HEK293 (cell line): ENCODE data around the gene TNIP3.

Experiments
- CTCF ChIA-PET: fragments of 350-600 bp; formaldehyde crosslinking; extraction: SDS; loops from one replicate; lab custom pipeline; 2021; ENCODE audit warnings: antibody characterized with exemption; lab: Yijun Ruan, JAX
- POLR2A ChIA-PET: fragments of 300-600 bp; formaldehyde crosslinking; extraction: SDS; loops from one replicate; lab custom pipeline; 2020; ENCODE audit warnings: antibody characterized with exemption, inconsistent platforms; lab: Yijun Ruan, JAX
- H3K27ac ChIP-seq: fragments of 200-500 bp; sonication (Bioruptor generic); 2 replicates; pipeline ENCODE4 v1.5.1; 2014; ENCODE audit warnings: low read depth, low read length, control low read depth, inconsistent platforms; ENCODE audit errors: extremely low read depth
- H3K36me3 ChIP-seq, 2 experiments: fragments of 200-500 bp in 1 of 2; sonication (Bioruptor generic) in 1 of 2; 1 replicate in 1 of 2; 2 replicates in 1 of 2; pipeline ENCODE4 v1.5.1; 2014 to 2017; ENCODE audit warnings: inconsistent platforms in 2 of 2, low read length in 2 of 2; ENCODE audit not compliant: control insufficient read depth in 2 of 2, insufficient read depth in 1 of 2
- H3K4me1 ChIP-seq: fragments of 200-500 bp; sonication (Bioruptor generic); 2 replicates; pipeline ENCODE4 v1.5.1; 2014; ENCODE audit warnings: mild to moderate bottlenecking, low read length, inconsistent platforms; ENCODE audit not compliant: control insufficient read depth, insufficient read depth
- H3K4me3 ChIP-seq: 2 replicates; pipeline ENCODE4 v1.5.1; 2011; ENCODE audit warnings: low read depth, mild to moderate bottlenecking, control low read depth, low read length, moderate library complexity
- H3K9me3 ChIP-seq: fragments of 200-500 bp; sonication (Bioruptor generic); 2 replicates; pipeline ENCODE4 v1.5.1; 2014; ENCODE audit warnings: low read depth, low read length, inconsistent platforms; ENCODE audit not compliant: control insufficient read depth, insufficient read depth
- RBAK ChIP-seq: fragments of 450-650 bp; formaldehyde crosslinking; IDR thresholded peaks from 2 replicates; pipeline ENCODE4 v1.5.1; 2016; ENCODE audit warnings: missing biosample characterization, missing genetic modification characterization
- SETDB1 ChIP-seq: IDR thresholded peaks from one replicate; pipeline ENCODE4 v1.6.1; 2017; ENCODE audit warnings: mild to moderate bottlenecking, low read length, moderate library complexity, mixed read lengths; ENCODE audit not compliant: insufficient read length
- SP3 ChIP-seq: fragments of 450-650 bp; formaldehyde crosslinking; IDR thresholded peaks from 2 replicates; pipeline ENCODE4 v1.5.1; 2016; ENCODE audit warnings: missing biosample characterization, missing genetic modification characterization
- ZNF2 ChIP-seq: fragments of 450-650 bp; formaldehyde crosslinking; IDR thresholded peaks from 2 replicates; pipeline ENCODE4 v1.5.1; 2016; ENCODE audit warnings: missing biosample characterization, missing genetic modification characterization
- ZNF221 ChIP-seq: fragments of 450-650 bp; formaldehyde crosslinking; IDR thresholded peaks from 2 replicates; pipeline ENCODE4 v1.5.1; 2017; ENCODE audit warnings: missing biosample characterization, missing genetic modification characterization, borderline replicate concordance
- ZNF24 ChIP-seq: fragments of 450-650 bp; formaldehyde crosslinking; IDR thresholded peaks from 2 replicates; pipeline ENCODE4 v1.5.1; 2016; ENCODE audit warnings: missing biosample characterization, missing genetic modification characterization
- ZNF585B ChIP-seq: fragments of 450-650 bp; formaldehyde crosslinking; IDR thresholded peaks from 2 replicates; pipeline ENCODE4 v1.5.1; 2016; ENCODE audit warnings: missing biosample characterization, missing genetic modification characterization
- ZNF654 ChIP-seq: fragments of 450-650 bp; formaldehyde crosslinking; IDR thresholded peaks from 2 replicates; pipeline ENCODE4 v1.5.1; 2016; ENCODE audit warnings: low read depth, missing biosample characterization, missing genetic modification characterization
- ZNF707 ChIP-seq: fragments of 450-650 bp; formaldehyde crosslinking; IDR thresholded peaks from 2 replicates; pipeline ENCODE4 v1.5.1; 2016; ENCODE audit warnings: missing biosample characterization, missing genetic modification characterization

Gene TNIP3

DNA sequence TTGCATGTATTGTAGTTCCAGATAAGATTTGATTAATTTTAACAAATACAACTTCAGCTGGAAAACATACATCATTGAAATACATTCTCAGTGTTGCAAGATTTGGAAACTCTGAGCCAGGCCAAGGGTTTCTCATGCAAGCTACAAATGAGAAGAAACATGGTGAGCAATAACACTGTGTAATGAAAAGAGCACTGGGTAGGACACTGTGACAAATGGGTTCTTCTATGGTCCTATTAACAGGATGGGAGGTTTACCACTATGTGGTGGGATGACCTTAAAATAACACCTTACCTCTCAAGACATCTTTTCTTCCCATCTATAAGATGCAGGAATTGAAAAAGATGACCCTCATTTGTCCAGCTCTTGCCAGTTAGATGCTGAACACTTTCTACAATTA, 72.2 kb downstream of the TNIP3 start:
- H3K9me3 ChIP-seq, result no peaks in the 10 kb centered on the region
- H3K4me1 ChIP-seq, result no peaks in the 10 kb centered on the region
- ChIA-PET CTCF (no interaction called here), POLR2A (no interaction called here)
- no peak overlapping the region for H3K4me3 ChIP-seq
- H3K36me3 ChIP-seq, result no peaks in the 10 kb centered on the region
- no peak overlapping the region for H3K27ac ChIP-seq
- TF ChIP-seq ZNF654 (tag by site-specific recombination) (no peak), ZNF221 (tag by site-specific recombination) (no peak), ZNF707 (no peak), SP3 (tag by site-specific recombination) (no peak)

DNA sequence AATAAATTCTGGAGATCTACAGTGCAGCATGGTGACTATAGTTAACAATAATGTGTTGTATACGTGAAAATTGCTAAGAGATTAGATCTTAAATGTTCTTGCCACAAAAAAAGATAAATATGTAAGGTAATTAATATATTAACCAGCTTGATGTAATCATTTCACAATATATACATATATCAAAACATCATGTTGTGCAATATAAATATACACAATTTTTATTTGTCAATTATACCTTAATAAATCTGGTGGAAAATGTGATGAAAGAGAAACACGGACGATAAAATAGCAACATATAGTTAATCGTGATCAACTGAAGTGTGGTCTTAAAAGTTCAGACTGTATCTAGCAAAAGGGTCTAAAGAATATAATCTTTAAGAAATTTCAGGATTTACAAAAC, 75.3 kb downstream of the TNIP3 start:
- TF ChIP-seq ZNF585B (no peak), ZNF24 (no peak), RBAK (tag by site-specific recombination) (no peak), SETDB1 (no peak), ZNF2 (tag by site-specific recombination) (no peak)
- CTCF ChIA-PET, result no interaction called here
- Histone ChIP-seq H3K9me3 (no peaks in the 10 kb centered on the region), H3K36me3 (no peaks in the 10 kb centered on the region), H3K4me3 (no peak overlapping the region), H3K4me1 (no peaks in the 10 kb centered on the region), H3K27ac (no peak overlapping the region)
- POLR2A ChIA-PET, result no interaction called here
